ENCODE results near the gene NF1.

The NF1 gene

DNA sequence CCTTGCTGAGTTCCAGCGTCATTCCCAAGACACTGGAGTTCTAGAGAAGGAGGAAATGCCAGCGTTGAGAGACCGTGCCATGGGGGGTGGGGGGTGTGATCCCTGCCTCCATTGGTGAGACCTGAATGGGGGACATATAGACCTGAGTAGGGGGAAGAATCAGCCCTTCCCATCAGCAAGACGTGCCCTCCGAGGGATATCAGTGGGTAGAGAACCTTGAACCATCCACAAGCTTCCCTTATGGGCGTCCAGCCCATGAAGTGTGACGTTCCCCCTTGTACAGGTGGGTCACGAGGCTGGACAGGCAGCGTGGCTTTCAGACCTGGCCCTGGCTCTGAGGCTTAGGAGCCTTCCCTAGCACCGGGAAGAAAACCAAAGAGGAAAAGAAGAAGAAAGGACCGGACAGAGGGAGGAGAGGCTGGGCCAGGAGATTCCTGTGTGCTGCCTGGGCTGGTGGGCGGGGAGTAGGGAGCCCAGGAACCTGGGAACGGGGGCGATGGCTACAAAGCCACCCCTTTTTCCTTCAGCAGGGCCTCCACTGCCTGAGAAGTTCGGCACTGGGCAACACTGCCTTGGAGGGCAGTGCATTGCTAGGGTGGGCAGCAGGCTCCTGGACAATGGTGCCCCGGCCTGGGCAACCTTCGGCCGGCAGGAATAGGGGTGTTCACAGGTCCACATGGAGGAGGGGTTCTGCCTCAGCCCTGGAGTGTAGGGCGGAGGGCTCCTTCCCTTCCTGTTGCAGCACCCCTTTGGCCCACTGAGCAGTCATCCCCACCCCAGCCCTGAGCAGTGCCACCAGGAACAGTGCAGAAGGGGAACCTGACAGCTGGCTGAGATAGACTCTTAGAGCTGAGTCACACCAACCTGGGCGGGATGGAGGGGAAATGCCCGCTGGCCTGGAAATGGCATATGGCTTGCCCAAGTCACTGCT, 303.9 kb downstream of the NF1 start:
- no peaks in the 10 kb centered on the region for H4K20me1 ChIP-seq (ENCODE audit: insufficient read depth, low read length)
- TF ChIP-seq EZH2 (IDR thresholded peaks at IDR 0.05; ENCODE audit: borderline replicate concordance, low read length) = no peak
- TF ChIP-seq, protein P1, sequence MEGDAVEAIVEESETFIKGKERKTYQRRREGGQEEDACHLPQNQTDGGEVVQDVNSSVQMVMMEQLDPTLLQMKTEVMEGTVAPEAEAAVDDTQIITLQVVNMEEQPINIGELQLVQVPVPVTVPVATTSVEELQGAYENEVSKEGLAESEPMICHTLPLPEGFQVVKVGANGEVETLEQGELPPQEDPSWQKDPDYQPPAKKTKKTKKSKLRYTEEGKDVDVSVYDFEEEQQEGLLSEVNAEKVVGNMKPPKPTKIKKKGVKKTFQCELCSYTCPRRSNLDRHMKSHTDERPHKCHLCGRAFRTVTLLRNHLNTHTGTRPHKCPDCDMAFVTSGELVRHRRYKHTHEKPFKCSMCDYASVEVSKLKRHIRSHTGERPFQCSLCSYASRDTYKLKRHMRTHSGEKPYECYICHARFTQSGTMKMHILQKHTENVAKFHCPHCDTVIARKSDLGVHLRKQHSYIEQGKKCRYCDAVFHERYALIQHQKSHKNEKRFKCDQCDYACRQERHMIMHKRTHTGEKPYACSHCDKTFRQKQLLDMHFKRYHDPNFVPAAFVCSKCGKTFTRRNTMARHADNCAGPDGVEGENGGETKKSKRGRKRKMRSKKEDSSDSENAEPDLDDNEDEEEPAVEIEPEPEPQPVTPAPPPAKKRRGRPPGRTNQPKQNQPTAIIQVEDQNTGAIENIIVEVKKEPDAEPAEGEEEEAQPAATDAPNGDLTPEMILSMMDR (IDR thresholded peaks at IDR 0.05; ENCODE audit: low read length) = no peak
- H3K27me3 ChIP-seq (ENCODE audit: insufficient read depth, low read length) = no peaks in the 10 kb centered on the region
- H3F3A ChIP-seq (ENCODE audit: insufficient read depth, low read length) = no peaks in the 10 kb centered on the region
- H3K4me2 ChIP-seq (ENCODE audit: low read length) = no peak overlapping the region
- H3K9ac ChIP-seq (ENCODE audit: low read length) = no peak overlapping the region
- H3K4me1 ChIP-seq (ENCODE audit: insufficient read depth, low read length, severe bottlenecking) = no peaks in the 10 kb centered on the region
- no peaks in the 10 kb centered on the region for H3K36me3 ChIP-seq (ENCODE audit: insufficient read depth, low read length)
- H3K9me3 ChIP-seq (ENCODE audit: low read length) = no peaks in the 10 kb centered on the region
- no peaks in the 10 kb centered on the region for H3K9me2 ChIP-seq (ENCODE audit: low read depth, low read length)
- H3K4me3 ChIP-seq (ENCODE audit: low read depth, low read length, poor library complexity, severe bottlenecking) = no peak overlapping the region
- no peak overlapping the region for H2AFZ ChIP-seq (ENCODE audit: low read length)
- H3K79me2 ChIP-seq (ENCODE audit: insufficient read depth, low read length) = no peaks in the 10 kb centered on the region
- H3K27ac ChIP-seq (ENCODE audit: low read depth, low read length, poor library complexity, severe bottlenecking) = no peak overlapping the region

DNA sequence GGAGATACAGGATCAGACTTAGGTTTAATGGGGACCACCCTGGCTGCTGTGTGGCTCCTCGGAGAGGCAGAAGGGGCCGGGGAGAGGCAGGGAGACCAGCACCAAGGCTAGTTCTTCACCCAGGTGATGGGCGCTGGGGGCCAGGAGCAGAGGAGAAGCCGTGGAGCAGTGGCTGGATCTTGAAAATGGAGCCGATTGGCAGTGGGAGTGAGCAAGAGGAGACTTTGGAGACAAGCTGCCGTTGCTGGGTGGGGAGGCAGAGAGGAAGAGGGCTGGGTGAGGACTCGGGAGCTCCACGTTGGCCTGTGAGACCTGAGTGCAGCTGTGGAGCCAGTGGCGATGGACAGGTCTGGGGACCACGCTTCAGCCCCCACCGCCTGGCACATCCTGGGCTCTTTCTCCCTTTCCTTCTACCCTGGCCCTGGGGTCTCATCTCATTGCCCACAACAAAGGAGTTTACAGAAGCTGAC, 305.7 kb downstream of the NF1 start:
- no peaks in the 10 kb centered on the region for H3K79me2 ChIP-seq (ENCODE audit: insufficient read depth, low read length)
- no peak overlapping the region for H3K4me3 ChIP-seq (ENCODE audit: low read depth, low read length, poor library complexity, severe bottlenecking)
- no peaks in the 10 kb centered on the region for H3K9me3 ChIP-seq (ENCODE audit: low read length)
- no peak overlapping the region for H2AFZ ChIP-seq (ENCODE audit: low read length)
- no peak overlapping the region for H3K27ac ChIP-seq (ENCODE audit: low read depth, low read length, poor library complexity, severe bottlenecking)
- H3K27me3 ChIP-seq (ENCODE audit: insufficient read depth, low read length) = no peaks in the 10 kb centered on the region
- H4K20me1 ChIP-seq (ENCODE audit: insufficient read depth, low read length) = no peaks in the 10 kb centered on the region
- no peaks in the 10 kb centered on the region for H3F3A ChIP-seq (ENCODE audit: insufficient read depth, low read length)
- no peak overlapping the region for H3K9ac ChIP-seq (ENCODE audit: low read length)
- H3K4me1 ChIP-seq (ENCODE audit: insufficient read depth, low read length, severe bottlenecking) = no peaks in the 10 kb centered on the region
- H3K4me2 ChIP-seq (ENCODE audit: low read length) = no peak overlapping the region
- TF ChIP-seq EZH2 (IDR thresholded peaks at IDR 0.05; ENCODE audit: borderline replicate concordance, low read length) = no peak
- no peaks in the 10 kb centered on the region for H3K9me2 ChIP-seq (ENCODE audit: low read depth, low read length)
- H3K36me3 ChIP-seq (ENCODE audit: insufficient read depth, low read length) = no peaks in the 10 kb centered on the region

DNA sequence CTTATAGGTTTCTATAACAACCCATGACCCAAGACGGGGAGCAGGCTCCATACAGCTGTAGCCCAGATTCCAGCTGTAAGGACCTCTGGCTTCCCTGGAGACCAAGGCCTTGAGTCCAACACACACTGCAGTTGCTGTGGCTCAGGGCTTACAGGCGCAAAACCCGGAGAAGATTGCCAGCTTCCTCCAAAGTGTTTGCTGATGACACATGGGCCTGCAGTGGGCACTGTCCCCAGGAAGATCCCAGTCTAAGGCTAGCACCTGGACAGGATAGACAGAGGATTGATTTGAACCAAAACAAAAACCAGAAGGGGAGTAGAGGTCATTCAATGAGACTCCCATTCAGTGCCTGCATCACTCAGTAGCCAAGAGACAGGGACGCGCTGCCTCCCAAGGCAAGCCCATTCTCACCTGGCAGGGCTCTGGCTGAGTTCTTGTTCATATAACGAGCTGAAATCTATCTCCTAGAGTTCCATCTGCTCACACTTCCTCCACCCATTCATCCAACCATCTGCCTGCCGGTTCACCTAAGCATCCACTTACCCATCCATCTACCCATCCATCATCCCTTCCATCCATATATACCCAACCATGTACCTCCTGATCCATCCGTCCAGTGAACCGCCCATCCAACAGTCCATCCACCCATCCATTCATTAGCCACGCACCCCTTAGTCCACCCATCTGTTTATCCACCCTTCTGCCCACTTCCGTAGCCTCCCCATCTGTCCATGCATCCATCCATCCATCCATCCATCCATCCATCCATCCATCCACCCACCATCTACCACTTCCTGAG, 306.9 kb downstream of the NF1 start:
- Histone ChIP-seq H4K20me1 (ENCODE audit: insufficient read depth, low read length) (no peaks in the 10 kb centered on the region), H3K9me2 (ENCODE audit: low read depth, low read length) (no peaks in the 10 kb centered on the region), H3K4me2 (ENCODE audit: low read length) (no peak overlapping the region), H3K4me3 (ENCODE audit: low read depth, low read length, poor library complexity, severe bottlenecking) (no peak overlapping the region), H3F3A (ENCODE audit: insufficient read depth, low read length) (no peaks in the 10 kb centered on the region), H3K9me3 (ENCODE audit: low read length) (no peaks in the 10 kb centered on the region), H3K27me3 (ENCODE audit: insufficient read depth, low read length) (no peaks in the 10 kb centered on the region), H2AFZ (ENCODE audit: low read length) (no peak overlapping the region), H3K27ac (ENCODE audit: low read depth, low read length, poor library complexity, severe bottlenecking) (no peak overlapping the region), H3K79me2 (ENCODE audit: insufficient read depth, low read length) (no peaks in the 10 kb centered on the region), H3K36me3 (ENCODE audit: insufficient read depth, low read length) (no peaks in the 10 kb centered on the region), H3K4me1 (ENCODE audit: insufficient read depth, low read length, severe bottlenecking) (no peaks in the 10 kb centered on the region), H3K9ac (ENCODE audit: low read length) (no peak overlapping the region)
- TF ChIP-seq EZH2 (IDR thresholded peaks at IDR 0.05; ENCODE audit: borderline replicate concordance, low read length) = no peak
- TF ChIP-seq, protein P1 (IDR thresholded peaks at IDR 0.05; ENCODE audit: low read length) = no peak
